ENCODE results near the gene PCCA.
"Not testable (repeated sequence)": the region's sequence is repeated elsewhere in the genome, so short reads cannot be mapped to it uniquely, and the experiment has no call there.

Gene PCCA

GRCh38 chr13:100195568-100195967, 106.7 kb downstream of the PCCA start:
- DNase-seq (ENCODE audit: low read depth in 2 of 2), result no peak

- DNase-seq (ENCODE audit: low read depth in 2 of 2), result no peak
These were observed 107.5 kb downstream of the PCCA start for GRCh38 chr13:100196375-100196774.

- DNase-seq (ENCODE audit: low read depth in 2 of 2), result no peak
These were observed 108.2 kb downstream of the PCCA start for GRCh38 chr13:100197116-100197515.

- no peak for DNase-seq (ENCODE audit: low read depth in 2 of 2)
These were observed 108.9 kb downstream of the PCCA start for GRCh38 chr13:100197591-100198365.

- no peak for DNase-seq (ENCODE audit: low read depth in 2 of 2)
These were observed 114.9 kb downstream of the PCCA start for GRCh38 chr13:100203696-100204367.

GRCh38 chr13:100208002-100208401, 119.1 kb downstream of the PCCA start:
- no peak for DNase-seq (ENCODE audit: low read depth in 2 of 2)

- no peak for DNase-seq (ENCODE audit: low read depth in 2 of 2)
These were observed 119.7 kb downstream of the PCCA start for GRCh38 chr13:100208626-100209025.

- DNase-seq (ENCODE audit: low read depth in 2 of 2), result no peak
These were observed 121.2 kb downstream of the PCCA start for GRCh38 chr13:100209857-100210825.

- DNase-seq (ENCODE audit: low read depth in 2 of 2), result no peak
These were observed 122.3 kb downstream of the PCCA start for GRCh38 chr13:100211016-100211710.

- no peak for DNase-seq (ENCODE audit: low read depth in 2 of 2)
These were observed 124.1 kb downstream of the PCCA start for GRCh38 chr13:100212904-100213553.

- DNase-seq (ENCODE audit: low read depth in 2 of 2), result no peak
These were observed 124.7 kb downstream of the PCCA start for GRCh38 chr13:100213576-100213975.

- no peak for DNase-seq (ENCODE audit: low read depth in 2 of 2)
These were observed 126.0 kb downstream of the PCCA start for GRCh38 chr13:100214886-100215285.

GRCh38 chr13:100221166-100221565, 132.3 kb downstream of the PCCA start:
- DNase-seq (ENCODE audit: low read depth in 2 of 2), result no peak

GRCh38 chr13:100223966-100224530, 135.2 kb downstream of the PCCA start:
- not testable (repeated sequence) for DNase-seq (ENCODE audit: low read depth in 2 of 2)

GRCh38 chr13:100229603-100230002, 140.7 kb downstream of the PCCA start:
- DNase-seq (ENCODE audit: low read depth in 2 of 2), result no peak

- no peak for DNase-seq (ENCODE audit: low read depth in 2 of 2)
These were observed 141.9 kb downstream of the PCCA start for GRCh38 chr13:100230769-100231149.

GRCh38 chr13:100231176-100231575, 142.3 kb downstream of the PCCA start:
- DNase-seq (ENCODE audit: low read depth in 2 of 2), result no peak

- DNase-seq (ENCODE audit: low read depth in 2 of 2), result no peak
These were observed 145.1 kb downstream of the PCCA start for GRCh38 chr13:100234006-100234405.

GRCh38 chr13:100234524-100235136, 145.7 kb downstream of the PCCA start:
- no peak for DNase-seq (ENCODE audit: low read depth in 2 of 2)

GRCh38 chr13:100235311-100235901, 146.5 kb downstream of the PCCA start:
- no peak for DNase-seq (ENCODE audit: low read depth in 2 of 2)
